ENCODE measurements around the gene SLC5A6. TPM values are rescaled to one million over a fixed set of nuclear protein-coding genes. Genes with fewer than 3 reads are reported as not detected.

SLC5A6 gene
- total RNA-seq, 1 experiment from 2014 or later, result 122 TPM

GRCh38 chr2:27216416-27217137, 4.5 kb upstream of the SLC5A6 start:
- H3K36me3 Mint-ChIP-seq (ENCODE audit: insufficient read depth in 1 of 3, low read depth in 3 of 3), result peaks cover 37 to 59% (median 57%) of the 10 kb centered on the region in 3 experiments
- no CpG with 5 or more reads among the region's 13 CpGs for WGBS (ENCODE audit: extremely low coverage, insufficient read length, low lambda C conversion rate)
- H2BK20ac ChIP-seq (ENCODE audit: low read depth, low read length, poor library complexity, severe bottlenecking), result no peak overlapping the region

More at GRCh38 chr2:27216416-27217137, 4.5 kb upstream of the SLC5A6 start:
- peaks cover 4% of the 10 kb centered on the region; the same call in 1 of the 2 replicates for H3K4me1 ChIP-seq (ENCODE audit: insufficient read depth, low read length)
- no peaks in the 10 kb centered on the region for H3K79me1 ChIP-seq (ENCODE audit: insufficient read depth, low read depth, low read length, poor library complexity, severe bottlenecking)
- H3K27me3 ChIP-seq (ENCODE audit: insufficient read depth, low read length), result no peaks in the 10 kb centered on the region
- no peak for DNase-seq
- no peak overlapping the region for H2BK15ac ChIP-seq (ENCODE audit: low read depth, low read length)
- peak overlapping the region; percentile 95 for H4K5ac ChIP-seq (ENCODE audit: insufficient read length, low read depth, low read length)
- H3K27ac ChIP-seq (ENCODE audit: insufficient read length, low read depth, low read length), result peak overlapping the region; percentile 87
- no peak overlapping the region for H3K56ac ChIP-seq (ENCODE audit: insufficient read length, low read depth, low read length)
- Mint-ChIP-seq H3K27me3 (ENCODE audit: low read depth) (no peaks in the 10 kb centered on the region), H3K9me3 (peaks cover 0 to 1% of the 10 kb centered on the region in 2 experiments; a peak in 1 of 5 replicates), H3K4me1 (peaks cover 30 to 37% of the 10 kb centered on the region in 2 experiments), H3K4me3 (peak overlapping the region; percentile 91 to 96), H3K27ac (peak overlapping the region; percentile 94 to 99 (median 98))
- peaks cover 15% of the 10 kb centered on the region for H3K23me2 ChIP-seq (ENCODE audit: insufficient read length, low read depth, low read length, poor library complexity, severe bottlenecking)
- no peak overlapping the region for H4K8ac ChIP-seq (replicated peaks; ENCODE audit: insufficient read length, low read depth, low read length)
- peak overlapping the region; percentile 53 for H2BK12ac ChIP-seq (ENCODE audit: insufficient read length, low read depth, low read length)
- peak overlapping the region; percentile 25; the same call in 1 of the 2 replicates for H3K4ac ChIP-seq (ENCODE audit: low read depth, low read length)
- peaks cover 12% of the 10 kb centered on the region; the same call in 1 of the 2 replicates for H3K79me2 ChIP-seq (ENCODE audit: insufficient read depth, low read length)
- peak overlapping the region; percentile 77 for H3K9ac ChIP-seq (ENCODE audit: extremely low read depth, insufficient read length, low read length)
- no peak overlapping the region for H4K91ac ChIP-seq (ENCODE audit: insufficient read length, low read depth, low read length)
- TF ChIP-seq CTCF (conservative IDR thresholded peaks at IDR 0.05), result no peak
- peak overlapping the region; percentile 18 for H3K4me2 ChIP-seq (ENCODE audit: insufficient read depth, insufficient read length, low read length)
- no peaks in the 10 kb centered on the region for H3K9me3 ChIP-seq (ENCODE audit: control insufficient read depth, low read depth, low read length)
- peak overlapping the region; percentile 66 for H2BK5ac ChIP-seq (ENCODE audit: insufficient read length, low read length)
- H3T11ph ChIP-seq (ENCODE audit: low read length), result peak overlapping the region; percentile 42
- peak overlapping the region; percentile 55 for H3K18ac ChIP-seq (ENCODE audit: insufficient read length, low read depth, low read length)
- no peaks in the 10 kb centered on the region for H4K20me1 ChIP-seq (ENCODE audit: control insufficient read depth, insufficient read depth, insufficient read length)
- no peak overlapping the region for H2AFZ ChIP-seq (ENCODE audit: low read length)
- H3K14ac ChIP-seq (ENCODE audit: insufficient read depth, low read length), result peak overlapping the region; percentile 77; the same call in 1 of the 2 replicates
- H2AK5ac ChIP-seq (ENCODE audit: insufficient read length, low read length), result no peak overlapping the region
- H2BK120ac ChIP-seq (ENCODE audit: low read depth, low read length, poor library complexity, severe bottlenecking), result no peak overlapping the region
- no peak overlapping the region for H3K23ac ChIP-seq (ENCODE audit: insufficient read length, low read depth, low read length)
